Esophagus muscularis mucosa (tissue), 4 donors: ENCODE results near the gene MYCBPAP. TPM values are rescaled to one million over a fixed set of nuclear protein-coding genes. Genes with fewer than 3 reads are reported as not detected.

ENCODE experiments used
- DNase-seq: peaks from one replicate; pipeline ENCODE4 v3.0.0-alpha.2; 2017; ENCODE audit errors: extremely low spot score
- H3K27ac ChIP-seq, 4 donors: fragments of 200-600 bp; sonication (generic); replicated peaks in 1 of 4; 1 replicate in 3 of 4; 2 replicates in 1 of 4; pipeline ENCODE4 v1.5.1; 2016 to 2019; ENCODE audit warnings: mild to moderate bottlenecking in 1 of 4
- H3K27me3 ChIP-seq, 4 donors: fragments of 200-600 bp; sonication (generic); one replicate each; pipeline versions ENCODE4 v1.5.1 to v1.6.0; 2016 to 2019
- H3K36me3 ChIP-seq, 4 donors: fragments of 200-600 bp; sonication (generic); one replicate each; pipeline ENCODE4 v1.5.1; 2016 to 2019
- H3K4me1 ChIP-seq, 4 donors: fragments of 200-600 bp; sonication (generic); one replicate each; pipeline ENCODE4 v1.5.1; 2016 to 2019
- H3K4me3 ChIP-seq, 4 donors: fragments of 200-600 bp; sonication (generic); 1 replicate in 2 of 4; 2 replicates in 2 of 4; pipeline ENCODE4 v1.5.1; 2016 to 2019; ENCODE audit warnings: mild to moderate bottlenecking in 4 of 4, moderate library complexity in 1 of 4
- H3K9me3 ChIP-seq, 4 donors: fragments of 200-600 bp; sonication (generic); 1 replicate in 3 of 4; 2 replicates in 1 of 4; pipeline ENCODE4 v1.5.1; 2016 to 2019
- EP300 ChIP-seq: sonication (generic); formaldehyde crosslinking; IDR thresholded peaks from one replicate; pipeline ENCODE4 v1.6.1; 2017; ENCODE audit warnings: antibody characterized with exemption
- POLR2A ChIP-seq: fragments of 450-650 bp; IDR thresholded peaks from one replicate; pipeline ENCODE4 v1.6.1; 2017; ENCODE audit warnings: antibody characterized with exemption, moderate library complexity, mild to moderate bottlenecking, low read depth
- POLR2AphosphoS5 ChIP-seq, 2 donors: sonication (generic); formaldehyde crosslinking; IDR thresholded peaks; one replicate each; pipeline ENCODE4 v1.6.1; 2017; ENCODE audit warnings: antibody characterized with exemption in 2 of 2
- WGBS: methylation state at CpG from one replicate; pipeline ENCODE4 v1.1.5; 2018; 5-methylcytosine and 5-hydroxymethylcytosine counted together
- intact Hi-C: fragments of 100-400 bp; cut with DNase I; formaldehyde crosslinking; loops from one replicate; pipeline ENCODE4 v1.15.1; 2023
- total RNA-seq, 4 donors: library from RNA; depleted of rRNA; stranded (reverse); fragments of >200 nt; gene quantifications; one replicate each; pipeline versions ENCODE4 v1.1.0 to v1.2.1, GENCODE V29; 2016
- TF ChIP-seq, protein P1 (sequence below), 3 experiments: fragments of 200-600 bp in 2 of 3; fragments of 450-650 bp in 1 of 3; sonication (generic) in 2 of 3; IDR thresholded peaks; one replicate each; pipeline ENCODE4 v1.5.1; 2017 to 2019; ENCODE audit warnings: antibody characterized with exemption in 3 of 3, mild to moderate bottlenecking in 2 of 3, moderate library complexity in 1 of 3

Gene MYCBPAP
- total RNA-seq, 4 donors from 2014 or later: 0.33 to 1.6 (median 1.2) TPM; not detected in 1

DNA sequence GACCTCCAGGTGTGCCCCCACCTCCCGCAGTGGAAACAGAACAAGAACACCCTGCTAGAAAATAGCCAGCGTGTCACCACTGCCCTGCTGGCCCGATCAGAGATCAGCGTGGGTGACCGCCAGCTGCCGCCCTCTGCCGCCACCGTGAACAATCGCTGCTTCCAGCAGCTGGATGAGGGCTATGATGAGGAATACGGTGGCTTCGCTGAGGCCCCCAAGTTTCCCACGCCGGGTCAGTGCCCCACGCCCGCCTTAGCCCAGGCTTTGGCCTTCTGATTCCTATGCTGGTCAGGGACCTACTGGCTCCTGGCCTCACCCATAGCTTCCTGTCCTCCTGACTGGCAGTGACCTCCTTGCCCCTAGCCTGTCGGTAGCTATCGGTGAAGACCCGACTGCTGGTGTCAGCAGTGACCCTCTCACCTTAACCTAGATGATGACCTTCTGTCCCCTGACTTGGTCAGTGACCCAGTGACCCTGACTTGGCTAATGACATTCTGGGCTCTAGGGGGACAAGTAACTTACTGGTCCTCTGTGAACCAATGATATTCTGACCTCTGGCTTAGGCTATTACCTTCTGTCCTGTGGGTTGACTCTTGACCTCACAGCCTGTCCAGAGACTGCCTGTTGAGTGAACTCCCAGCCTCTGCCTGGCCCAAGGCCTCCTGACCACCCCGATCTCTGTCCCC lies 41.2 kb downstream of the MYCBPAP start:
- no peaks in the 10 kb centered on the region for H3K9me3 ChIP-seq
- H3K4me3 ChIP-seq: no peak overlapping the region
- TF ChIP-seq, protein P1, sequence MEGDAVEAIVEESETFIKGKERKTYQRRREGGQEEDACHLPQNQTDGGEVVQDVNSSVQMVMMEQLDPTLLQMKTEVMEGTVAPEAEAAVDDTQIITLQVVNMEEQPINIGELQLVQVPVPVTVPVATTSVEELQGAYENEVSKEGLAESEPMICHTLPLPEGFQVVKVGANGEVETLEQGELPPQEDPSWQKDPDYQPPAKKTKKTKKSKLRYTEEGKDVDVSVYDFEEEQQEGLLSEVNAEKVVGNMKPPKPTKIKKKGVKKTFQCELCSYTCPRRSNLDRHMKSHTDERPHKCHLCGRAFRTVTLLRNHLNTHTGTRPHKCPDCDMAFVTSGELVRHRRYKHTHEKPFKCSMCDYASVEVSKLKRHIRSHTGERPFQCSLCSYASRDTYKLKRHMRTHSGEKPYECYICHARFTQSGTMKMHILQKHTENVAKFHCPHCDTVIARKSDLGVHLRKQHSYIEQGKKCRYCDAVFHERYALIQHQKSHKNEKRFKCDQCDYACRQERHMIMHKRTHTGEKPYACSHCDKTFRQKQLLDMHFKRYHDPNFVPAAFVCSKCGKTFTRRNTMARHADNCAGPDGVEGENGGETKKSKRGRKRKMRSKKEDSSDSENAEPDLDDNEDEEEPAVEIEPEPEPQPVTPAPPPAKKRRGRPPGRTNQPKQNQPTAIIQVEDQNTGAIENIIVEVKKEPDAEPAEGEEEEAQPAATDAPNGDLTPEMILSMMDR (IDR thresholded peaks at IDR 0.05): no peak
- TF ChIP-seq POLR2A (no peak), EP300 (no peak), POLR2AphosphoS5 (IDR thresholded peaks at IDR 0.05) (no peak)
- 86% methylated on average over 11 of the region's 19 CpGs for WGBS
- intact Hi-C loops: loop anchor here (5.0 to 10.0 kb wide), 2 partner anchors 133 to 405 kb away; no protein-coding TSS in a partner anchor
- peaks cover 3 to 56% (median 24%) of the 10 kb centered on the region in 4 donors for H3K36me3 ChIP-seq
- H3K4me1 ChIP-seq: peaks cover 17 to 36% (median 28%) of the 10 kb centered on the region in 4 donors
- H3K27me3 ChIP-seq: peaks cover 0 to 4% (median 0%) of the 10 kb centered on the region in 4 donors
- no peak for DNase-seq
- H3K27ac ChIP-seq: no peak overlapping the region

DNA sequence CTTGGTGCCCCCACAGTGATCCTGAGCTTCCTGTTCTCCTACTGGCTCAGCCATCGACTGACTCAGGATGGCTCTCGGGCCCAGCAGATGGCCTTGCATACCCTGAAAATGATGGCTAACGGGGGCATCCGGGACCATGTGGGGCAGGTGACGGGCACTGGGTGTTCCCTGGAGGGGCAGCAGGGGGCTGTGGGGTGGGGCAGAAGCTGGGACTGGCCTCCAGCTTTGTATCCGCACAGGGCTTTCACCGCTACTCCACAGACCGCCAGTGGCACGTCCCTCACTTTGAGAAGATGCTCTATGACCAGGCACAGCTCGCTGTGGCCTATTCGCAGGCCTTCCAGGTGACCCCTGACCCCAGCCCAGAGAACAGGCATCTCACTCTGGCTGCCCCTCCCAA lies 41.7 kb downstream of the MYCBPAP start:
- no peak overlapping the region for H3K4me3 ChIP-seq
- H3K36me3 ChIP-seq: peaks cover 3 to 62% (median 27%) of the 10 kb centered on the region in 4 donors
- TF ChIP-seq, protein P1 (IDR thresholded peaks at IDR 0.05): no peak
- TF ChIP-seq POLR2AphosphoS5 (IDR thresholded peaks at IDR 0.05): no peak
- TF ChIP-seq POLR2A: no peak
- TF ChIP-seq EP300: no peak
- H3K4me1 ChIP-seq: peaks cover 17 to 36% (median 28%) of the 10 kb centered on the region in 4 donors
- no peaks in the 10 kb centered on the region for H3K9me3 ChIP-seq
- WGBS: 86% methylated on average over 7 of the region's 11 CpGs
- peaks cover 0 to 5% (median 0%) of the 10 kb centered on the region in 4 donors for H3K27me3 ChIP-seq
- no peak for DNase-seq
- no peak overlapping the region for H3K27ac ChIP-seq
- intact Hi-C loops: loop anchor here (2.0 to 10.0 kb wide), 3 partner anchors 77 to 405 kb away; no protein-coding TSS in a partner anchor

DNA sequence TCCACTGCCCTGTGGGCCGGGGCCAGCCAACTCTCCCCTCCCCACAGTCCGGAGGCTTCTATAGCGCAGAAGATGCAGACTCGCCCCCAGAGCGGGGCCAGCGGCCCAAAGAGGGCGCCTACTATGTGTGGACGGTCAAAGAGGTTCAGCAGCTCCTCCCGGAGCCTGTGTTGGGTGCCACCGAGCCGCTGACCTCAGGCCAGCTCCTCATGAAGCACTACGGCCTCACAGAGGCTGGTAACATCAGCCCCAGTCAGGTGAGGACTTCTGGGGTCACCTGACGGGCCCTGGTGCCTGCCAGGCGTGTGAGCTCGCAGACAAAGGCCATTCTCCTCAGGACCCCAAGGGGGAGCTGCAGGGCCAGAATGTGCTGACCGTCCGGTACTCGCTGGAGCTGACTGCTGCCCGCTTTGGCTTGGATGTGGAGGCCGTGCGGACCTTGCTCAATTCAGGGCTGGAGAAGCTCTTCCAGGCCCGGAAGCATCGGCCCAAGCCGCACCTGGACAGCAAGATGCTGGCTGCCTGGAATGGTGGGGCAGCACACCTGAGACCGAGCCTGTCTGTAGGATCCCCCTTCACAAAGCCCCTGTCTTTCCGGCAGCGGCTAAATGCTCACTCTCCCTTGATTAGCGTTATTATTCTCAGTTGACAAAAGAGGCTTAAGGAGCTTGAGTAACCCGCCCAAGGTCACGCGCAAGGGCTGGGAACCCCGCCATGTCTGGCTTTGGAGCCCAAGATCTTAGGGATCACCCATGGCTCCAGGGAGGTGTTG lies 42.6 kb downstream of the MYCBPAP start:
- WGBS: 67% methylated on average over 10 of the region's 32 CpGs
- no peak overlapping the region for H3K4me3 ChIP-seq
- TF ChIP-seq POLR2AphosphoS5 (IDR thresholded peaks at IDR 0.05) (peak; percentile 8 to 73), EP300 (no peak), POLR2A (no peak)
- TF ChIP-seq, protein P1 (IDR thresholded peaks at IDR 0.05): peak; percentile 86 to 91 (median 87)
- intact Hi-C loops: loop anchor here (2.0 kb wide), 1 partner anchor 76 kb away; no protein-coding TSS in a partner anchor
- H3K9me3 ChIP-seq: no peaks in the 10 kb centered on the region
- peaks cover 0 to 14% (median 0%) of the 10 kb centered on the region in 4 donors for H3K27me3 ChIP-seq
- H3K4me1 ChIP-seq: peaks cover 17 to 36% (median 28%) of the 10 kb centered on the region in 4 donors
- H3K27ac ChIP-seq: peak overlapping the region in 1 of 4 donors; percentile 40
- H3K36me3 ChIP-seq: peaks cover 8 to 70% (median 35%) of the 10 kb centered on the region in 4 donors
- no peak for DNase-seq

DNA sequence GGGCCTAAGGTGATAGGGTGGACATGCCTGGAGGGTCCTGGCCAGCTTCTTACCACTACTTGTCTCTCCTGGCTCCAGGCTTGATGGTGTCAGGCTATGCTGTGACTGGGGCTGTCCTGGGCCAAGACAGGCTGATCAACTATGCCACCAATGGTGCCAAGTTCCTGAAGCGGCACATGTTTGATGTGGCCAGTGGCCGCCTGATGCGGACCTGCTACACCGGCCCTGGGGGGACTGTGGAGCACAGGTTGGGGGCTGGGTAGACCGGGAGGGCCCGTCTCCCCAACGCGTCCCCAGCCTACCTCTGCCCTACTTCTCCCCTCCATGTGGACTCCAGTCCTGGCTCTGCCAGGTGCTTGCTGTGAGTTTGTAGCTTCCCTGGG lies 43.2 kb downstream of the MYCBPAP start:
- no peak overlapping the region for H3K4me3 ChIP-seq
- H3K27me3 ChIP-seq: peaks cover 0 to 20% (median 0%) of the 10 kb centered on the region in 4 donors
- H3K9me3 ChIP-seq: no peaks in the 10 kb centered on the region
- peaks cover 16 to 32% (median 28%) of the 10 kb centered on the region in 4 donors for H3K4me1 ChIP-seq
- intact Hi-C loops: loop anchor here (2.0 kb wide), 1 partner anchor 75 kb away; no protein-coding TSS in a partner anchor
- no peak for DNase-seq
- WGBS: 100% methylated on average over 4 of the region's 8 CpGs
- peaks cover 8 to 76% (median 40%) of the 10 kb centered on the region in 4 donors for H3K36me3 ChIP-seq
- no peak for TF ChIP-seq EP300
- TF ChIP-seq POLR2AphosphoS5 (IDR thresholded peaks at IDR 0.05): no peak
- no peak for TF ChIP-seq POLR2A
- TF ChIP-seq, protein P1 (IDR thresholded peaks at IDR 0.05): no peak
- H3K27ac ChIP-seq: no peak overlapping the region
